Ecto neural progenitor cell (in vitro differentiated cells): ENCODE results near the gene CAMKMT.

Experiments used
- DNase-seq: peaks from one replicate; pipeline ENCODE4 v3.0.0-alpha.2; 2018; ENCODE audit warnings: low spot score

Gene CAMKMT

GRCh38 chr2:44361330-44362206 lies at the start of gene CAMKMT, which contains the start of gene PREPL:
CAMKMT (plus strand) TSS chr2:44361947.
PREPL (minus strand) TSS chr2:44361494; CDS start chr2:44346342, 15,152 bp downstream.
- DNase-seq = peak; percentile 99

DNA sequence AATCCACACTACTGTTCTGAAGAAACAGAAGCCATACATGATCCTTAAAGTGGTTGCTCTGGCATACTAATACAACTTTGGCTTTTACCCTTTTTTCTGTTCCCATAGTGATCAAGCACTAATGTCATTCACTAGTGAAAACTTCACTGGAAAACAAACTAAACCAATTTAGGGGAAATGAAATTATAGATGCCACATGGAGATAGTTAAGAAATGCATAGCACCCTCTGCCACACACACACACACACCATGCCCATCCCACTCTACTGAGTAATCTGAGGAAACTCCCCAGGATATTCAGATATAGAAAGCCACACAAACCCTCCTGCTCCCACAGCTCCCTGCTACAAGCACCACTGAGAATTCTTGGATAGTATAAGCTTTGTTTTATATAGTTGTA lies 47.4 kb upstream of the CAMKMT start:
- DNase-seq = no peak

DNA sequence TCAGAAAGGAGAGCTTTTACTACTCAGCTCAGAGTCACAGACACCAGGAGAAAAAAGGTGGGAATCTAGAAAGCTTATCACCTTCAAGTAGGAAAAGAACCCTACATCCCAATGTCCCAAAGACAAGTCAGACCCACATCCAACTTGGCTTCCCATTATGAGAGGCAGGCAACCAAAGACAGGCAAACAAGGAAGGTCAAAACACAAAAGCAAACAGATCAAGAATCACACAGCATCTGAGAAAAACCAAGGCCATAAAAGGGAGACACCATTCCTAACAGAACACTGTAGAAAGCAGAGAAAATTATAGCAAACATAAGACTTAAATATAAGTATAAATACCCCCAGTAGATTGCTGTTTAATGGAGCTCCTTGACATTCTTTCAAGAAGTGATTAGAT lies 45.8 kb upstream of the CAMKMT start:
- DNase-seq = no peak

DNA sequence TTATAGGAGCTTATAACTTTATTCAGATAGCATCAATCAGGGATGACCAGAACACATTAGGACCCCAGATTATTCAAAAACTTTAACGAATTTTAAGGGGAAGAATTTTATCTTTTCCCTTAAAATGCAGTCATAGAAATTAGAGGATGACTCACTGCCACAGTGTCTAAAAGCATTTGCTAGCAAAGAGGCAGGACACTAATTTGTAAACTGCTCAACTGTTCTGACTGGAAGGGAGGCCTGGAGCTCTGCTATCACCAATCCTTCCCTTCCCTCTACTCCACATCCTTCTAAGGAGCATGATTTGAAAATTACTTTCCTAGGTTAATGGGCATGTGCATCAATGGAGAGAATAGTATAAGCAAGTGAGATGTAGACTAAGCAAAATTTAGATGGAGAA lies 40.9 kb upstream of the CAMKMT start:
- DNase-seq = no peak

DNA sequence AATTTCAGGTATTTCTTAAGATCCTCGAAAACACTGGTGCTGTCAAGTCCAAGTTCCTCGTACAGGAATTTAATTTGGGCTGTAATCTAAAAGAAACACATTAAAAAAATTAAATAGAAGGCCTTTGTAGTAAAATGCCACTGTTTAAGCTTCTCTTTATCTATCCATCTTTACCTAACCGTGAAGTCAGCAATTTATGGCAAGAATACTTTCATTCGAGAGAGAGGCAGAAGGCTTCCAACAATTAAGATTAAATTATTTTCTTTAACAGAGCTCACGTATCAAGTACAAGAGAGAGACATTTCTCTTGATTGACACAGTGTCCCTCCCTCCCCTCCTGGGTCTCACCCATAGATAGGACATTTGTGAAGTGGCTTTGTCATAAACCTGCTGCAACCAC lies 40.4 kb upstream of the CAMKMT start:
- no peak for DNase-seq

GRCh38 chr2:44324971-44325426 lies 36.7 kb upstream of the CAMKMT start:
- DNase-seq = no peak

- DNase-seq = no peak
These were observed 35.9 kb upstream of the CAMKMT start for GRCh38 chr2:44325897-44326296.

DNA sequence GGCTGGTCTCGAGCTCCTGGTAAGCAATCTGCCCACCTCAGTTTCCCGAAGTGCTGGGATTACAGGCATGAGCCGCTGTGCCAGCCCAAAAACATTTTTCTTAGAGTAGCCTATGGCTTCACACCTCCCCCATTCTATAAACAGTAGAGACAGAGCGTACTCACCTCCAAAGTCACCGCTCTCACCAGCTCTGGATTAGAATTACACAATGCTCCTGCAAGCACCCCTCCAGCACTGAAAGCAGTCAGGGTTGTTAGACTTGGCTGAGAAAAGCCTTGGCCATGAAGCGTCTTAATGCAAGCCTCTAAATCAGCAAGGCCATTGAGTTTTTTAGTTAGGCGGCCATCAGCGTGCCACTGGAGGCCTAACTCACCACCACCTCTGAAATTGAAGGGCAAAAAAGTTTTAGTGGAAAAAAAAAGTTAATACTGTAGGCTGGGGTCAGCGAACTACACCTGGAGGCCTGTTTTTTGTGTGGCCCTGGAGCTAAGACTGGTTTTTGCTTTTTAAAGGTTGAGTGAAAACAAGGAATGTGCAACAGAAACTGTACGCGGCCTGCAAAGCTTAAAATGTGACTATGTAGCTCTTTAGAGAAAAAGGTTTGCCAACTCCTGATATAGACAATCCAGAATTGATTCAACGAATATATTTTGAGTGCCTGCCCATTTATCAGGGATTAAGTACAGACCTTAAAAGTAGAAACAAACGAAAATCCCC lies 35.0 kb upstream of the CAMKMT start:
- no peak for DNase-seq

DNA sequence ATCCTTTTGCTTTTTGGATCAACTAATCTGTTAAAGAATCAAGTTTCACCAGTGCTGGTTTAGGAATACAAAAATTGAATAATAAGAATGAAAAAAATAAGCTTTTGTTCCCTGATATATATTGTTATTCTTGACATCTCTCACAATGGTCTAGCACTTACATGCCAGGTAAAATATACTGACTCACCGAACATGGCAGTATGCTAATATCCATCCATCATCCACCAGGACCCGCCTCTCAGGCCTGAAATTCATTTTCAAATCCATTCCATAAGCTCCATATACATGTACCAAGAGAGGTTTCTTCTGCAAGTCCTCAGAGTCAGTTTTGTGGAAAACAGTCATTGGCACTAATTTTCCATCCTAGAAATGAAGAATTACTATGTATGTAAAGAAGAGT lies 33.0 kb upstream of the CAMKMT start:
- DNase-seq = no peak

- no peak for DNase-seq
These were observed 32.4 kb upstream of the CAMKMT start for GRCh38 chr2:44329343-44329742.

DNA sequence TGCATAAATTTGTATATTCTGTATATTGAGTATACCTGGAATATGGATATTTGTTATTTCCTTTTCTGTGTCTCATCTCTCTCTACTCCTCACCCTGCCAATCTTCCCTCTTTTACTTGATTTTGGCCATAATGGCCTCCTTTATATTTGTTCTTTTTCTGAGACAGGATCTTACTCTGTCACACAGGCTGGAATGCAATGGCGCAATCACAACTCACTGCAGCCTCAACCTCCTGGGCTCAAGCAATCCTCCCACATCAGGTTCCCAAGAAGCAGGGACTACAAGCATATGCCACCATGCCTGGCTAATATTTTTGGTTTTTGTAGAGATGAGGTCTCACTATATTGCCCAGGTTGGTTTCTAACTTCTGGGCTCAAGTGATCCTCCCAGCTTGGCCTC lies 30.9 kb upstream of the CAMKMT start:
- no peak for DNase-seq

DNA sequence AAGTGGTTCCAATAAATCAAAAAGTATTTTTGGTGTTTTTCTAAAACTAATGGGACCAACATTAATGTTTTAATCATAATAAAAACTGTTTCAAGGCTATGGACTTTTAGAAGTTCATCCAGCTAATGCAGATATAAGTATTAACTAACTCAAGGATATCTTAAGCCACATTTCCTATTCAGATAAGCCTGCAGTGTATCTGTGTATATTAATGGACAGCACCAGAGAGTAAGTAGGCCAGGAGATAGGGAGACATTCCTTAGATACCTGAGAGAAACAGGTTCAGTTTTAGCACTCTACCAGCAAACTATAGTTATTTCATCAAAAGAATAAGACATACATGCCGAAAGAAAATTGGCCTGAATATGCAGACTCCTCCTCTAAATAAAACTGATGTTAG lies 27.8 kb upstream of the CAMKMT start:
- no peak for DNase-seq

DNA sequence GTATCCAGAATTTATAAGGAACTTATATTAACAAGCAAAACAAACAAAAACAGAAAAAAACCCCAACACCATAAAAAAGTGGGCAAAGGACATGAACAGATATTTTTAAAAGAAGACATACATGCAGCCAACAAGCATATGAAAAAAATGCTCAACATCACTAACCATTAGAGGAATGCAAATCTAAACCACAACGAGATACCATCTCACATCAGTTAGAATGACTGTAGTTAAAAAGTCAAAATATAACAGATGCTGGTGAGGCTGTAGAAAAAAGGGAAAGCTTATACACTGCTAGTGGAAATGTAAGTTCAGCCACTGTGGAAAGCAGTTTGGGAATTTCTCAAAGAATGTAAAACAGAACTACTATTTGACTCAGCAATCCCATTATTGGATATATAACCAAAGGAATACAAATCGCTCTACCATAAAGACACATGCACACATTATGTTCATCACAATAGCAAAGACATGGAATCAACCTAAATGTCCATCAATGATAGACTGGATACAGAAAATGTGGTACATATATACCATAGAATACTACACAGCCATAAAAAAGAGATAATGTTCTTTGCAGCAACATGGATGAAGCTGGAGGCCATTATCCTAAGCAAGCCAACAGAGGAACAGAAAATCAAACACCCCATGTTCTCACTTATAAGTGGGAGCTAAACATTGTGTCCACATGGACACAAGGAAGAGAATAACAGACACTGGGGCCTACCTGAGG lies 25.8 kb upstream of the CAMKMT start:
- no peak for DNase-seq

- DNase-seq = no peak
These were observed 18.9 kb upstream of the CAMKMT start for GRCh38 chr2:44342854-44343253.

GRCh38 chr2:44347526-44347925 lies 14.2 kb upstream of the CAMKMT start:
- DNase-seq = no peak

- no peak for DNase-seq
These were observed 13.3 kb upstream of the CAMKMT start for GRCh38 chr2:44348400-44348799.

DNA sequence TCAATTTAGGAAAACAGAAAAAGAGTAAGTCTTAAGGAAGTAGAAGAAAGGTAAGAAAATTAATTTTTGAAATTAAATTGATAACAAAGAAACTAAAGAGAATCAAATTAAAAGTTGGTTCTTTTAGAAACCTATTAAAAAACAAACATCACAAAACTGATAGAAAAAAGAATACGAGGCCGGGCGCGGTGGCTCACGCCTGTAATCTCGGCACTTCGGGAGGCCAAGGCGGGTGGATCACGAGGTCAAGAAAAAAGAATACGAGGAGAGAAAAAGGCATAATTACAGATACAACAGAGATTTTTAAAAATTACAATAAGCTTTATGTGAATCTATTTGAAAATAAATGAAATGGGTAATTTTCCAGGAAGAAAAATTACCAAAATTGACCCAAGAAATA lies 12.2 kb upstream of the CAMKMT start:
- DNase-seq = no peak

- DNase-seq = no peak
These were observed 10.7 kb upstream of the CAMKMT start for GRCh38 chr2:44351088-44351487.

DNA sequence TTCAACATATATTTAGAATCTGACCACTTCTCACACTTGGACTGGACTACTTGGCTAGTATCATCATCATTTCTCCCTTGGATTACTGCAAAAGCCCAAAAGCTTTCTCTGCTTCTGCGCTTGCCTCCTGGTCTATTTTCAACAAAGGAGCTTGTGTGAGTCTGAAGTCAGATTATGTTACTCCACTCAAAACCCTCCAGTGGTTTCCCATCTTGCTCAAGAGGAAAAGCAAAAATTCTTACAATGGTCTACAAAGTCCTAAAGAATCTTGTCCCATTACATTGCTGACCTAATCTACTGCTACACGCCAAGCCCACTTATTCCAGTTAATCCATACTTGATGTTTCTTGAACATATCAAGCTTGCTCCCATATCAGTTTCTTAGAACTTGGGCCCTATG lies 10.1 kb upstream of the CAMKMT start:
- no peak for DNase-seq

GRCh38 chr2:44352510-44352909 lies 9.2 kb upstream of the CAMKMT start:
- no peak for DNase-seq

GRCh38 chr2:44354761-44355160 lies 7.0 kb upstream of the CAMKMT start:
- DNase-seq = no peak

DNA sequence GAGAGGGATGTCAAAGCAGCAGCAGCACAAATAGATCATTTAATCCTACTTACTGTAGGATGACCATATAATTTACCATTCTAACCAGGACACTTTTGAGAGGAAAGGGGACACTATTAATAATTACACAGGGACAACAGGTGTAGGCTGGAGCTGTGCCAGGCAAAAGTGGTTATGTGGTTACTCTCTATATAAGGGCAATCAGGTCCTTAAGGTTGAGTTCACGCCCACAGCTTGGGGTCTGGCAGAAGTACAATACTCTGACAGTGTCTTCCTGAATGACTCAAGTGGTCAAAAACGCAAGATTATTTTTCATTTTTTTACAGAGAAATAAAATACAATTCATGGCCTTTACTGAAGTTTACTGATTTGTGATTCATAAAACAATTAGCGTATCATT lies 3.2 kb upstream of the CAMKMT start:
- no peak for DNase-seq
